Activated CD4-positive, alpha-beta T cell treated with anti-CD3 and anti-CD28 coated beads, Interleukin-2, amount 10 ng/mL, durations not matched to agents 7 days and 5 days (primary cell): ENCODE results near the gene MAD1L1. TPM values are rescaled to one million over a fixed set of nuclear protein-coding genes. Genes with fewer than 3 reads are reported as not detected.

Experiments
- CTCF ChIA-PET: fragments of 350-600 bp; sonication (Branson Sonifier 250); formaldehyde crosslinking; loops from one replicate; lab custom pipeline; 2021; ENCODE audit warnings: antibody characterized with exemption; lab: Charles Lee
- POLR2A ChIA-PET: fragments of 350-600 bp; sonication (Branson Sonifier 250); formaldehyde crosslinking; loops from one replicate; lab custom pipeline; 2021; ENCODE audit warnings: antibody characterized with exemption; lab: Charles Lee
- DNase-seq: peaks from one replicate; pipeline ENCODE4 v3.0.0-alpha.2; 2020
- H3K27ac Mint-ChIP-seq: one replicate; pipeline ENCODE4 v1.8.0; 2021; ENCODE audit warnings: mild to moderate bottlenecking, moderate library complexity, mixed read lengths
- H3K27me3 Mint-ChIP-seq: one replicate; pipeline ENCODE4 v1.8.0; 2021; ENCODE audit warnings: mixed read lengths
- H3K36me3 Mint-ChIP-seq: one replicate; pipeline ENCODE4 v1.8.0; 2021; ENCODE audit warnings: low read depth, mixed read lengths
- H3K4me1 Mint-ChIP-seq: one replicate; pipeline ENCODE4 v1.8.0; 2021; ENCODE audit warnings: mixed read lengths
- H3K4me3 Mint-ChIP-seq: one replicate; pipeline ENCODE4 v1.8.0; 2021; ENCODE audit warnings: mild to moderate bottlenecking, moderate library complexity, mixed read lengths
- H3K9me3 Mint-ChIP-seq: one replicate; pipeline ENCODE4 v1.8.0; 2021; ENCODE audit warnings: mixed read lengths
- total RNA-seq, 2 experiments: library from RNA; stranded (reverse); gene quantifications; one replicate each; pipeline ENCODE4 v1.2.3, GENCODE V29; 2021

Gene MAD1L1
- total RNA-seq, 2 experiments from 2014 or later, result 125 to 127 TPM

GRCh38 chr7:2198760-2199159 lies 34.0 kb downstream of the MAD1L1 start:
- Mint-ChIP-seq H3K27ac (no peak overlapping the region), H3K27me3 (no peaks in the 10 kb centered on the region), H3K36me3 (peaks cover 28% of the 10 kb centered on the region), H3K9me3 (peaks cover 7% of the 10 kb centered on the region), H3K4me1 (no peaks in the 10 kb centered on the region), H3K4me3 (no peak overlapping the region)
- ChIA-PET POLR2A (no interaction called here), CTCF (no interaction called here)
- DNase-seq, result no peak

DNA sequence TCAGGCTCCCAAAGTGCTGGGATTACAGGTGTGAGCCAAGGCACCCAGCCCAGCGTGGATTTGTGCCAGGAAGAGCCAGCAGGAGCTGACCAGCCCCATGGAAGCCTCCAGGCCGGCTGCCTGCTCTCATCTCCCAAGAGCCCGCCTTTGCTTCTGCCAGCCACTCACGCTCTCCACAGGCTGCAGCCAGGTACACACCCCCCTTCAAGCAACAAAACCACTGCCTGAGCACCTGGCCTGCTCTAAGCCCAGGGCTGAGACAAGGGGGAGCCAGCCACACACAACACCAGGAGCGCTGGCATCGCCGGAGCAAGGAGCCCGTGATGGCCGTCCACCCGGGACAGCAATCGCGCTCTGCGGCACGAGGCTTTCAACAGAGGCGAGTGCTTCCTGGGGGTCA lies 34.5 kb downstream of the MAD1L1 start:
- Mint-ChIP-seq H3K36me3 (peaks cover 30% of the 10 kb centered on the region), H3K9me3 (peaks cover 7% of the 10 kb centered on the region), H3K4me3 (no peak overlapping the region), H3K27ac (no peak overlapping the region), H3K27me3 (no peaks in the 10 kb centered on the region), H3K4me1 (no peaks in the 10 kb centered on the region)
- DNase-seq, result no peak
- POLR2A ChIA-PET, result no interaction called here
- CTCF ChIA-PET, result no interaction called here

- Mint-ChIP-seq H3K27me3 (no peaks in the 10 kb centered on the region), H3K9me3 (peaks cover 7% of the 10 kb centered on the region), H3K4me3 (no peak overlapping the region), H3K27ac (no peak overlapping the region), H3K36me3 (peaks cover 30% of the 10 kb centered on the region), H3K4me1 (no peaks in the 10 kb centered on the region)
- CTCF ChIA-PET, result no interaction called here
- DNase-seq, result no peak
- POLR2A ChIA-PET, result no interaction called here
Measured at GRCh38 chr7:2197436-2198155, 35.1 kb downstream of the MAD1L1 start.

- Mint-ChIP-seq H3K4me3 (no peak overlapping the region), H3K27me3 (no peaks in the 10 kb centered on the region), H3K36me3 (peaks cover 32% of the 10 kb centered on the region), H3K4me1 (no peaks in the 10 kb centered on the region), H3K27ac (no peak overlapping the region), H3K9me3 (peaks cover 7% of the 10 kb centered on the region)
- ChIA-PET CTCF (interaction anchor here (1.2 kb wide), 1 partner anchor 15 kb away, joined by 3 read pairs; no protein-coding TSS in a partner anchor), POLR2A (no interaction called here)
- no peak for DNase-seq
Measured at GRCh38 chr7:2196381-2197378, 36.1 kb downstream of the MAD1L1 start.

- H3K36me3 Mint-ChIP-seq, result peaks cover 32% of the 10 kb centered on the region
- ChIA-PET POLR2A (no interaction called here), CTCF (interaction anchor here (0.6 to 1.2 kb wide), 3 partner anchors 12 to 70 kb away, joined by 3 to 4 read pairs (median 3); no protein-coding TSS in a partner anchor)
- H3K9me3 Mint-ChIP-seq, result peaks cover 7% of the 10 kb centered on the region
- DNase-seq, result no peak
- no peaks in the 10 kb centered on the region for H3K4me1 Mint-ChIP-seq
- no peak overlapping the region for H3K4me3 Mint-ChIP-seq
- no peak overlapping the region for H3K27ac Mint-ChIP-seq
- H3K27me3 Mint-ChIP-seq, result no peaks in the 10 kb centered on the region
Measured at GRCh38 chr7:2195400-2196246, 37.1 kb downstream of the MAD1L1 start.

DNA sequence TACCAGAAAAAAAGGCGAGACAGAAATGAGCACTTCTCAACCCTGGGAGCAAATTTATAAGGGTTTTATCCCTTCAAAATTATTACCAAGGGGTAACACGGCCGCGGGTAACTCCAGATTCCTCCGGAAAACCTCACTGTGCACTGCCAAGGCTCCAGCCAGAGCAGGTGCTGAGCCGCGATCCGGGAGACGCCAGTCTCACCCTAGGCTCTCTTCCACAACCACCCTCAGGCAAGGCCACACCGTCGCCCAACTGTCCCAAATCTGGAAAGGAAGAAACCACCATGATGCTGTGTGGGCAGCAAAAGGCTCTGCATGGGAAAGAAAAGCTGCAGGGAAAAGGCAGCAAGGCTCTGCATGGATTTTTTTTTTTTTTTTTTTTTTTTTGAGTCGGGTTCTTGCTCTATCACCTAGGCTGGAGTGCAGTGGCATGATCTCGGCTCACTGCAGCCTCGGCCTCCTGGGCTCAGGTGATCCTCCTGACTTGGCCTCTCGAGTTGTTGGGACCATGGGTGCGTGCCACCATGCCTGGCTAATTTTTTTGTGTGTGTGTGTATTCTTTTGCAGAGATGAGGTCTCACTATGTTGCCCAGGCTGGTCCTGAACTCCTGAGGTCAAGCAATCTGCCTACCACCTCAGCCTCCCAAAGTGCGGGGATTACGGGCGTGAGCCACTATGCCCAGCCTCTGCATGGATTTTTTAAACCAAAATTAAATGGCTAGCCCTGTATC lies 39.0 kb downstream of the MAD1L1 start:
- H3K4me3 Mint-ChIP-seq, result no peak overlapping the region
- no peaks in the 10 kb centered on the region for H3K4me1 Mint-ChIP-seq
- H3K36me3 Mint-ChIP-seq, result peaks cover 35% of the 10 kb centered on the region
- H3K27ac Mint-ChIP-seq, result no peak overlapping the region
- CTCF ChIA-PET, result no interaction called here
- POLR2A ChIA-PET, result no interaction called here
- no peak for DNase-seq
- peaks cover 7% of the 10 kb centered on the region for H3K9me3 Mint-ChIP-seq
- H3K27me3 Mint-ChIP-seq, result no peaks in the 10 kb centered on the region

DNA sequence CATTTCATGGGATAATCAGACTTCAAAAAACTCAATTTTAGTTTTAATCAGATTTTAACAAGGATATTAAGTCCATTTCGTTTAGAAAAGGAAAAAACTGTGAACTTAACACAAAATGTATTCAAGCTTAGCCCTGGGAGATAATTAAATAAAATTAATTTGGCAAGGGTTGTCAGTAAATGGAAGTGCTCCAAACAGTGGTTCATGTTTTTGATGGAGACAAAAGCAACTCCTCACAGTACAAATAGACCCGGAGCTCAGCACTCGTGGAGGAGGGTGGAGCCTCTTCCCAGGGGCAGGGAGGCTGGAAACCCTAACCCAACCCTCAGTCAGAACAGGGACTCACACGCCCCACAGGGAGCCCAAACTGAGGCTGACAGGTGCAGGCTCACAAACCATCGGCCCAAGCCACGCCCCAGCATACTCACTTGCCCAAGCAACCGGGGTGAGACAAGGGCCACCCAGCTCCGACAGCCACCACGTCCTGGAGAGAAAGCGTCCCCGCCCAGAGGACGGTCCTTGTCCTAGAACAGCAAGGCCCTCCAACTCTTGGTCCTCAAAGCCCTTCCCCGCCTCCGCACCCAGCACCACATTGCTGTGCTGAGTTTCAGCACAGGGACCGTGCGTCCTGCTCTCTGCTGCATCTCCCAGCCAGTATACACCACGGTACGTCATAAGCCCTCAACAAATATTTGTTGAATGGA lies 39.8 kb downstream of the MAD1L1 start:
- POLR2A ChIA-PET, result interaction anchor here (0.6 kb wide), 1 partner anchor 796 kb away, joined by 3 read pairs; no protein-coding TSS in a partner anchor
- CTCF ChIA-PET, result no interaction called here
- H3K27me3 Mint-ChIP-seq, result no peaks in the 10 kb centered on the region
- peaks cover 40% of the 10 kb centered on the region for H3K36me3 Mint-ChIP-seq
- no peaks in the 10 kb centered on the region for H3K4me1 Mint-ChIP-seq
- no peak for DNase-seq
- no peak overlapping the region for H3K27ac Mint-ChIP-seq
- H3K9me3 Mint-ChIP-seq, result peaks cover 7% of the 10 kb centered on the region
- no peak overlapping the region for H3K4me3 Mint-ChIP-seq

DNA sequence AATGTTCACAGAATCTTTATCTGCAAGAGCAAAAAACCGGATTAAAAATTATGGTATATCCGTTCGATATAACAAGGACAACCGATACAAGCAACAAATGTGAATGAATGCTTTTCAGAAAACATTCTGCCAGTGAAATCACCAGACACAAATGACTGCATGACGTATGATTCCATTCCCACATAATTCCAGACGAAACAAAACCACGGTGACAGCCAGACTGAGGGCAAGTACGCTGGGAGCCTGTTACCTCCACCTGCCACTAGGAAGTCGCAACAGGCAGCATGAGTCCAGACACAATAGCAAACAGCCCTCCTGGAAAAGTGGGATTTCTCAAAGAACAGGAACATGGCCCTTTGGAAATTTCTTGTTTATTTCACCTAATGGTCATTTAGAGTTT lies 41.7 kb downstream of the MAD1L1 start:
- Mint-ChIP-seq H3K4me1 (no peaks in the 10 kb centered on the region), H3K9me3 (peaks cover 7% of the 10 kb centered on the region), H3K27ac (no peak overlapping the region), H3K4me3 (no peak overlapping the region), H3K27me3 (no peaks in the 10 kb centered on the region), H3K36me3 (peaks cover 26% of the 10 kb centered on the region)
- no peak for DNase-seq
- ChIA-PET POLR2A (no interaction called here), CTCF (no interaction called here)

GRCh38 chr7:2190531-2190930 lies 42.2 kb downstream of the MAD1L1 start:
- ChIA-PET CTCF (no interaction called here), POLR2A (no interaction called here)
- H3K9me3 Mint-ChIP-seq, result peaks cover 5% of the 10 kb centered on the region
- no peak overlapping the region for H3K4me3 Mint-ChIP-seq
- no peak for DNase-seq
- H3K27me3 Mint-ChIP-seq, result no peaks in the 10 kb centered on the region
- H3K27ac Mint-ChIP-seq, result no peak overlapping the region
- no peaks in the 10 kb centered on the region for H3K4me1 Mint-ChIP-seq
- H3K36me3 Mint-ChIP-seq, result peaks cover 22% of the 10 kb centered on the region

- no peak overlapping the region for H3K4me3 Mint-ChIP-seq
- POLR2A ChIA-PET, result no interaction called here
- CTCF ChIA-PET, result interaction anchor here (1.6 kb wide), 1 partner anchor 23 kb away, joined by 3 read pairs; no protein-coding TSS in a partner anchor
Measured at GRCh38 chr7:2186166-2186565, 46.6 kb downstream of the MAD1L1 start.

GRCh38 chr7:2185715-2186114 lies 47.0 kb downstream of the MAD1L1 start:
- ChIA-PET POLR2A (no interaction called here), CTCF (interaction anchor here (1.6 kb wide), 1 partner anchor 24 kb away, joined by 3 read pairs; no protein-coding TSS in a partner anchor)
- H3K27ac Mint-ChIP-seq, result no peak overlapping the region
- DNase-seq, result no peak
- no peaks in the 10 kb centered on the region for H3K9me3 Mint-ChIP-seq
- no peaks in the 10 kb centered on the region for H3K4me1 Mint-ChIP-seq
- H3K36me3 Mint-ChIP-seq, result peaks cover 22% of the 10 kb centered on the region
- no peaks in the 10 kb centered on the region for H3K27me3 Mint-ChIP-seq
- H3K4me3 Mint-ChIP-seq, result no peak overlapping the region

More at GRCh38 chr7:2186166-2186565, 46.6 kb downstream of the MAD1L1 start:
- no peak for DNase-seq
- no peaks in the 10 kb centered on the region for H3K4me1 Mint-ChIP-seq
- no peaks in the 10 kb centered on the region for H3K9me3 Mint-ChIP-seq
- peaks cover 22% of the 10 kb centered on the region for H3K36me3 Mint-ChIP-seq
- H3K27me3 Mint-ChIP-seq, result no peaks in the 10 kb centered on the region
- H3K27ac Mint-ChIP-seq, result no peak overlapping the region
